CD4-positive, alpha-beta T cell treated with Interleukin-1 beta for 1 hour (primary cell): ENCODE data around the gene CCDC3.
"Not testable (repeated sequence)": the region's sequence is repeated elsewhere in the genome, so short reads cannot be mapped to it uniquely, and the experiment has no call there.

Experiments
- DNase-seq, 2 donors: peaks; one replicate each; pipeline ENCODE4 v3.0.0-alpha.2; 2020 to 2022

CCDC3 gene

GRCh38 chr10:12999849-13000248 is 1.7 kb downstream of the CCDC3 start:
- no peak for DNase-seq

- DNase-seq: no peak
Measured at GRCh38 chr10:12995425-12995861, 6.1 kb downstream of the CCDC3 start.

GRCh38 chr10:12993595-12993994 is 7.9 kb downstream of the CCDC3 start:
- no peak for DNase-seq

- no peak for DNase-seq
Measured at GRCh38 chr10:12985347-12985746, 16.2 kb downstream of the CCDC3 start.

- no peak for DNase-seq
Measured at GRCh38 chr10:12984165-12984747, 17.3 kb downstream of the CCDC3 start.

GRCh38 chr10:12983568-12983967 is 17.9 kb downstream of the CCDC3 start:
- not testable (repeated sequence) for DNase-seq

GRCh38 chr10:12981570-12981969 is 19.9 kb downstream of the CCDC3 start:
- no peak for DNase-seq

- DNase-seq: no peak
Measured at GRCh38 chr10:12980713-12981306, 20.7 kb downstream of the CCDC3 start.

GRCh38 chr10:12980102-12980661 is 21.3 kb downstream of the CCDC3 start:
- DNase-seq: no peak

- no peak for DNase-seq
Measured at GRCh38 chr10:12978891-12979290, 22.6 kb downstream of the CCDC3 start.

- DNase-seq: no peak
Measured at GRCh38 chr10:12975906-12976305, 25.6 kb downstream of the CCDC3 start.

- DNase-seq: no peak
Measured at GRCh38 chr10:12975266-12975665, 26.2 kb downstream of the CCDC3 start.

GRCh38 chr10:12974491-12975199 is 26.9 kb downstream of the CCDC3 start:
- no peak for DNase-seq

- DNase-seq: no peak
Measured at GRCh38 chr10:12974078-12974477, 27.4 kb downstream of the CCDC3 start.

GRCh38 chr10:12973149-12973718 is 28.3 kb downstream of the CCDC3 start:
- no peak for DNase-seq

GRCh38 chr10:12972146-12972545 is 29.4 kb downstream of the CCDC3 start:
- no peak for DNase-seq

GRCh38 chr10:12971001-12971788 is 30.3 kb downstream of the CCDC3 start:
- DNase-seq: no peak

GRCh38 chr10:12969951-12970350 is 31.6 kb downstream of the CCDC3 start:
- no peak for DNase-seq

GRCh38 chr10:12966067-12966466 is 35.4 kb downstream of the CCDC3 start:
- DNase-seq: no peak

- DNase-seq: no peak
Measured at GRCh38 chr10:12965571-12965970, 35.9 kb downstream of the CCDC3 start.

- DNase-seq: no peak
Measured at GRCh38 chr10:12962556-12962955, 39.0 kb downstream of the CCDC3 start.

GRCh38 chr10:12961416-12962205 is 39.9 kb downstream of the CCDC3 start:
- DNase-seq: no peak
